HG03558 (cell line): Measurements from ENCODE around the gene MRPL43.

Source experiments
- ATAC-seq: cut with Tn5 transposase; IDR thresholded peaks from one replicate; pipeline ENCODE4 v1.9.1; 2021; ENCODE audit warnings: moderate number of reproducible peaks; ENCODE audit not compliant: unreplicated experiment; ENCODE audit errors: extremely low read depth

MRPL43 gene

DNA sequence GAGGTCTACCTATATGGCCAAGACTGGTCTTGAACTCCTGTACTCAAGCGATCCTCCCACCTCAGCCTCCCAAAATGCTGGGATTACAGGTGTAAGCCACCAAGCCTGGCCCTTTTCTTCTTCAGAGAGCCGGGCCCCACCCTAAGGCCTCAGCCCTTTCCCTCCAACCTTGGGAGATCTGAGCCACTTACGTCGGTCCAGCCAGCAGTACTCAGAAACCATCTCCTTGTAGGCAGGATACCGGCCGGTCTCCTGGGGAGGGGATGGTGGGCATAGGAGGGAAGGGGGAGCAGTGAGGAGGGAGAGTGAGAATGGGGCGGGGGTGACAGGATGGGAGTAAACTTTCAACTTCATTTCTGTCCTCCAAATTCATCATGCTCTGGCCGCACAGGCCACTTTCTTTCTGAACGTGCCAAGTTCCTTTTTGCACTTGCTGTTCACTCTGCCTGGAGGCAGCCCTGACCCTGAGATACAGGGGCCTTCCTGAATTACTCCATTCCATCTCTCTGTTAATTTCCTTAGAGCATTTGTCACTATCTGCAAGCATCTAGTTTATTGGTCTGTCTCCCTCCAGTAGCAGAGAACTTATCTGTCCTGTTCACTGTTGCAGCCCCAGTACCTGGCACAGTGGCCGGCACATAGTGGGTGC lies 33.3 kb upstream of the MRPL43 start:
- ATAC-seq: no peak

DNA sequence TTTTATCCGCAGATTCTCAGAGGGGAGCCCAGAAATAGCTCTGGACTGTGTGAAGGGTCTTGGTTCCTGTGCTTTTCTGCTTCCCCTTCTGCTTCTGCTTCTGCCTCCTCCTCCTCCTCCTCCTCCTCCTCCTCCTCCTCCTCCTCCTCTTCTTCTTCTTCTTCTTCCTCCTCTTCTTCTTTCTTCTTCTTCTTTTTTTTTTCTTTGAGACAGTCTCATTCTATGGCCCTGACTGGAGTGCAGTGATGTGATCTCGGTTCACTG lies 32.1 kb upstream of the MRPL43 start:
- no peak for ATAC-seq

DNA sequence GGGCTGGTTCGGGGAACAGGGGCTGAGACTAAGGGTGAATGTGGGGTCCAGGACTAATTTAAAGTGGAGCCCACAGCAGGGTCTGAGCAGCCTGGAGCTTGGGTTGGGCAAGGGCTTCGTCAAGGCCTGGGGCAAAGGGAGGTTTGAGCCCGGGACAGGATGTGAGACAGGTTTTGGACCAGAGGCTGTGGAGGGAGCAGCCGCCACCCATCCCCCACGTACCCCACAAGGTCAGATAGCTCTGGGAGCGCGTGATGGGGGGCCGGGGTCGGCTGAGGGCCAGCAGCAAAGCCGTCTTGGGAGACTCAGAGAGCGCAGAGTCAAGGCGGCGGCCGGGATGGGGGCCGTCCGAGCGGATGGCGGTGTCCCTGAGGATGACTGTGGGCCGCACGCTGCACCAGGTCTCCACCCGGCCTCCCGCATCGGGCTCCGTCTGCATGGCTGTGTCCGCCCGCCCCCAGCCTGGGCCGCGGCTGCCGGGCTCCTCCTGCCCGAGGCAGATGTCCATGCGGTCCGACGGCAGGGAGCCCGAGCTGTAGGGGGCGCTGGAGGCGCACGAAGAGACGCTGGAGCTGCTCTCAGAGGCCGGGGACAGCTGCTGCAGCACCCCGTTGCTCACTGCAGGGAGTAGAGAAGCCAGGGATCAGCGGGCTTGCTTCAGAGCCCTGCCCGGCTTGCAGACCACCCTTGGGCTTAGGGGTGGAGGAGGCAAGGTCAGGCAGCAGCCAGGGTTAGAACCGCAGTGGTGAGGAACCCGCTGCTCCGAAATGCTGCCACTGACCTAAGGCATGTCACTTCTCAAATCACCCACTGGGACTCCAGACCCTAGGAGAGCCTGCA lies 31.5 kb upstream of the MRPL43 start:
- ATAC-seq: no peak

DNA sequence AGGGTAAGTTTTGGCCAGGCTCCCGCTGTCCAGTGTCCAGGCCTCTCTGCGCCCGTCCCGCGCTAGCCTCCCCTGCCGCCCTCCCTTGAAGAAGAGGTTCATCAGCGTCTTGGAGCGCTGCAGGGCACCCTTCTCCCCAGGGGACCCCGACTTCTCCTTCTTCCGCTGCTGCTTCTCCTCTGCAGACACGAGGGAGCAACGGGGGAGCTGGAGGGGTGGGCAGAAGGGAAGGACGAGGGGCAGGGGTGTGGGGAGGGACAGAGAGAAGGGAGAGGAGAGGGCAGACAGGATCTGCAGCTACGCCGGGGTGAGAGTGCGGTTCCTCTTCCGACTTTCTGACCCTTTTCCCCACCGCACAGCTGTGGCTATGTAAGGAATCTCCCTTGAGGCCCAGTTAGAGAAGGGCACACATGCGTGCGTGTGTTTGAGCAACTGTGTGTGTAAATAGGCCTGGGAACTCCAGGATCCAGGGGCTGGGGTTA lies 30.9 kb upstream of the MRPL43 start:
- ATAC-seq: no peak

DNA sequence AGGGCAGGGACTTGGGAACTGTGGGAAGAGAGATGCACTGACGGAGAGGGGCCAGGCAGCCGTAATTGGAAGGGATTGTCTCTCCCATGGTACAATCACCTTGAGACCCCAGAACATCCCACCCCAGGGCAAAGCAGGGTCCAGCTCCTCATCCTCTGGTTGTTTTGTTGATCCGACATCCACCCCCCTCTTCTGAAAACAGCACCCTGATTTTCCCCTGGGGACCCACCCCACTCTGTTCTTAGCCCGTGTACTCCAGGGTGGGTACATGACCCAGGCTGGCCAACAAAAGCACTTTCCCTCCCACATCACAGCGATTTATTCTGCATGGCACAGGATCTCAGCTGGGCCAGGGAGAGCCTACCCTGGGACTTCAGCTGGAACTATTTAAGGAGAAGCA lies 29.5 kb upstream of the MRPL43 start:
- ATAC-seq: no peak

DNA sequence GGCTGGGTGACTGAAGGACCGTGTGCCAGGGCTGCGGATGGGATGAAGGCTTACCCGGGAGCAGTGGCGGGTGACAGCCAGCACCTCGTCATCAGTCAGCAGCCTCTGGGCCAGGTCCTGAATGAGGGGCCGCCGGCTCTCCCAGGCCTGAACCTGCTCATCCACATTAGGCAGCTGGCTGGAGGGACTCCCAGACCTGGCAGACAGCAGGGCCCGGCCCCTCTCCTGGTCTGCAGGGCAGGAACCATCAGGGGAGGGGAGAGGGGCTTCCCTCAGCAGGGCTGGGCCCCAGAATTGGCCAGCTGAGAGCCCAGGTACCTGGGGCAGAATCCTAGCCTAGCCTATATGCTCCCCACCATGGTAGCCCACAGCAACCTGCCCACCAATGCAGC lies 28.3 kb upstream of the MRPL43 start:
- no peak for ATAC-seq

DNA sequence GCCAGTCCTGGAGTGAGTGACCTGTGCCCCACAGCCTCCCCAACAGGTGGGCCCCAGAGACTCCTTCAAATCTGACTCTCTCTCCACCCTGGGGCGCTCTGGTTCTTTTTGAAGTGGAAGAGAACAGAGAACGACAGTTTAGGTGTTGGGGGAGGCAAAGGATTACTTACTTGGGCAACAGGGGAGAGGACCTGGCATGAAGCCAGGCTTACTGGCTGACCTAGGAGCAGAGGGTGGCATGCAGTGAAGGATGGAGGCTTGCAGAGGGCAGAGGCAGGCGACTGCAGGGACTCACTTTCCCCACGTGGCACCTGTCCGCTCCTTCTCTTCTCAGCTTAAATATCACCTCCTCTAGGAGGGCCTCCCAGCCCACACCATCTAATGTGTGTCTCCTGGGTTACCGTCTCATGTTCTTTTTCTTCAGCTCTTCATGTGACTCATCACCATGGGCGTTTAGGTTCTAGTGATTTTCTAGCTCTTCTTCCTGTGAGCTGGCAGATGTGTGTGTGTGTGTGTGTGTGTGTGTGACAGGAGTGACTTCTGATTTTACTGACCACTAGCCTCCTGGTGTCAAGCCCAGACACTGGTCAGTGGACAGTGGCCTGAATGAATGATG lies 27.8 kb upstream of the MRPL43 start:
- ATAC-seq: no peak

DNA sequence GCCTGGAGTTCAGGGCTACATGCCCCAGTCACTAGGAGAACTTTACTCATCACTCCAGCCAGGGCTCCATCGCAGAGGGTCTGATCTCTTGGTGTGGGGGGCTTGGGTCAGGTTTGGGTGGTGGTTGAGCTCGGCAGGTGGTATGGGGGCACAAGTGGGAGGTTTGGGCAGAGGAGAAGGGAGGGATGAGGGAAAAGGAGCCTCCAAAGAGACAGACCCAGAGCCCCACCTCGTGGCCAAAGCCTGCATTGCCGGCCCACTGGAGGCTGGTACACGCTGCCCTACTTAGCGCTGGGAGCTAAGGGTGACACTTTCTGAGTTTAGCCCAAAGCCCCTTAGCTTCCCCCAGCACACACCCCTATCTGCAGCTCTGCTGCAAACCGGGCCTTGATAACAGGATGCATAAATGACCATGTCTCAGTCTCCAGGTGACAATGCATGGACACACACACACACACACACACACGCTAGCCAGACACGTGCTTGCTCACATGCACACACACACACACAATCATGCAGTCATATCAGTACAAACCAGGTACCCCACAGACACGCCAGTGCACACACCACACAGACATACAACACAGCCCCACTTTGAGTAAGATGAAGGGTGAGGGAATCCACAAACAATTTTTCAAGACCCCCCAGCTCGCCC lies 27.1 kb upstream of the MRPL43 start:
- no peak for ATAC-seq

DNA sequence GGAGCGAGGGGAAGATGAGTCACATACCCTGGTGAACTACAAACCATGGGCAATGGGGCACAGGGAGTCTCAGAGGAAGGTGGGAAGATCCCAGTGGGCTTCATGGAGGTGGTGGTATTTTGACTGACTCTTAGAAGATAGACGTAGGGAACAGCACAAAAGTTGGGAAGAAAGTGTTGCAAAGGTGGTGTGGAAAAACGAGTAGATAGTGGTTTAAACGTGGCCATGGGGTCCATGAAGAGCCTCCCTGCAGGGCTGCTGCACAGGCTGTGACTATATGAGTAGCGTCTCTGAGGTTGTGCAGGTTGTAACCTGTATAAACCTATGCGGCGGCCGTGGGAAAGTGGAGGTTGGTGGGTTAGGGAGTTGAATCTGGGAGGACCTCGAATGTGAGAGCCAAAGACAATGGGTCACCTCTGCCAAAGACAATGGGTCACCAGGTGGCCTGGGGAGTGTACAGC lies 26.1 kb upstream of the MRPL43 start:
- no peak for ATAC-seq

DNA sequence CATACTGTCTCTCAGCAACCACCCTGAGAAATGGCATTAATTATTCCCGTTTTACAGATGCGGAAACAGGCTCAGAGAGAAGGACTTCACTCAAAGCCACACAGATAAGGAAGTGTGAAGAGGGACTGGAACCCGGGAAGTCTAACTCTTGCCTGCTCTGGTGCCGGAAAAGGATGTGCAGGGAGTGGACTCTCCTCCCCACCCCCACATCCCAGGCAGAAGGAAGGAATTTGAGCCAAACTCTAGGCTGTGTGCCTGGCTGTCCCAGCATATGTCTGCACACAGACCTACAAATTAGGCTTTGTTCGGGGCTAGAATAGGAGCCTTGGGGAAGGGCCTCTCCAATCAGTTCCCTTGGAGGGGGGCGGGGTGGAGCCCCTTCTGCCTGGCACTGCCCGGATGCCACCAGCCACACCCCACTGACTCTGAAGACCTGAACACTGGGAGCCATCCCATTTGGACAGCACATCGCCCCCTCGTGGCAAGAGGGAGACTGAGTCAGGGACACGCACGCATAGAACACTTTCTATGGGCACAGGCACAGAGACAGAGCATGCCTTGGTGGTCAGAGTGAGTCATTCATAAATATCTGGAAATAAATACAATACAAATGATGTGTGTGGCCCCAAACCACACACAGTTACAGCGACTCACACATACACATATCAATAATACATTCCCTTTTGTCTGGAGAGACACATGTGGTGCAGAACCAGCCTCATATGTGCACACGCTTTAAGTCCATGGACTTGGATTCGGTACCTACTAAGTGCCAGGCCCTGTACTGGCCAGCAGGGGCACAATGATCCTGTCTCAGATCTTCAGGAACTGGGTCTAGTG lies 25.4 kb upstream of the MRPL43 start:
- no peak for ATAC-seq

DNA sequence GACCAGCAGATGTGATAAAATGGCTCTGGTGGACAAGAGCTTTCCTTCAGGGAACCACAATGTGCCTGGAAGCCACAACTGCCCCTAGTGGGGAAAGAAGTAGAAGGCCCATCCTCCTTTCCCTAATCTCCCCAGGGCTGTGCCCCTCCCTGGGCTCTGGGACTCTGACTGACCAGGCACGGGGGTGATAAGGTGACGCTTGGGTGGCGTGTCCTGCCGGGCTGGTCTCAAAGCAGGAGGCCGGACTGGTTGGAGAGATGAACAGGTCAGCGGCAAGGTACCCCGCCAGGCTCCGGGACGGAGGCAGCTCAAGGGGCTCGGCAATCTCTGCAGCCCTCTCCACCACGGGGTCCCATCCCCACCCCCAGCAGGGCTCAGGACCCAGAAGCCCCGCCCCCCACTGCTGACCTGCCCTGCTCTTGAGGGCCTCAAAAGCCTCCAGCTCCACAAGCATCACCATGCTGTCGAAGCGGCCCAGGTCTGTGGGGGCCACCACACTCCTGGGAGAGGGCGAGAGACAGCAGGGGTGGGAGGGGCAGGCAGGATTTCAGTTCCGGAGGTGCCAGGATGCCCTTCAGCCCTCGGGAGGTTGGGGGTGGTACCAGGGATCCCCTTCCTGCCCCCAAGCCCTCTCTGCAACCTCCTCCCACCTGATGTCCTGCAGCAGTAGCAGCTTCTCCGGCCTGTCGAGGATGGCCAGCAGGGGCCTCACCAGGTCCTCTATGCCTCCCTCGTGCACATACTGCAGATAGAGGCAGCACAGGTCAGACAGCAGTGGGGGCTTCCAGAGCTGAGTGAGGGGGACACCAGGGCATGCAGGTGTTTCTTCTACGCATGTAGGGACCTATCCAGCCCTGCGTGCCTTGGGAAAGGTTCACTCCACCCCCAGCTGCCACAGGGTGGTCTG lies 24.5 kb upstream of the MRPL43 start:
- ATAC-seq: no peak

DNA sequence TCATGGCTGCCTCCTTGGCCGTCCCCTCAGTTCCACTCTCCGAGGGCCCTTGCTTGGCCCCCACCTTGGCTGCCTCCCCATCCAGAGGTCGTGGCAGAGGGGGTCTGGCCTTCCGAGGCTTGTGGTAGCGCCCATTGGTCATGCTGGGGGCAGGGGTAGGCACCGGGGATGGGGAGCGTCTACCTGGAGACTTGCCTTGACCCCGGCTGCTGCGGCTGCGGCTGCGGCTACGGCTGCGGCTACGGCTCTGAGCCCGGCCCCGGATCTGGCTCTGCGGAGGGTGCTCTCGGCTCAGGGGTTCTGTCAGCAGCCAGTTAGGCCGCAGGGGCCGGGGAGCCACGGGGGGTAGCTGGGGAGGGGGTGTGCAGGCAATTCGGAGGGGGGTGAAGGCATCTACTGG lies 23.0 kb upstream of the MRPL43 start:
- ATAC-seq: no peak

DNA sequence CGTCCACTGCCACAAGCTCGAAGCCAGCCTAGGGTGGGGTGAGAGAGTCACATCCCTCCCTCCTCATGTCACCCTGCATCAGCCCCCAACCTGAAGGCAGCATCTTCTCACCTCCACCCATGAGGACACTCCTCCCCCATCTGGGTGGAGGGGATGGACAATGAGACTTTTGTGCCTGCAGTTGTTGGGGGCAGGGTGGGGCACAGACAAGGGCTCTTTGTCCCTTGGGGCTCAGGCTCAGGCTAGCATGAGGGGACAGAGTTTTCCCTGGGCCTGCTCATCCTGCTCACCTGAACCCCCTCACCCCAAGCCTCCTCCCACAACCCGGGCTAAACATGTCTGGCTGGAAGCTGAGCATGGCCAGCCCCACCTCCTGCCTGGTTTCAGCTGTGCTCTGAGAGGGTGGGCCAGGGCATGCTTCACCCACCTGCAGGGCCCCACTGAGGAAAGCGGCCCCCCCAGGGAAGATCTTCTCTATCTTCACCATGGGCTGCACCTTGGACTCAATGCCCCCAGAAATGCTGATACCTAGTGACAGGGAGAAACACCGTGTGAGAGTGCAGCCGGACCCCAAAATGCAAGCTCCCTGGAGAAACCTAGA lies 21.6 kb upstream of the MRPL43 start:
- ATAC-seq: no peak

DNA sequence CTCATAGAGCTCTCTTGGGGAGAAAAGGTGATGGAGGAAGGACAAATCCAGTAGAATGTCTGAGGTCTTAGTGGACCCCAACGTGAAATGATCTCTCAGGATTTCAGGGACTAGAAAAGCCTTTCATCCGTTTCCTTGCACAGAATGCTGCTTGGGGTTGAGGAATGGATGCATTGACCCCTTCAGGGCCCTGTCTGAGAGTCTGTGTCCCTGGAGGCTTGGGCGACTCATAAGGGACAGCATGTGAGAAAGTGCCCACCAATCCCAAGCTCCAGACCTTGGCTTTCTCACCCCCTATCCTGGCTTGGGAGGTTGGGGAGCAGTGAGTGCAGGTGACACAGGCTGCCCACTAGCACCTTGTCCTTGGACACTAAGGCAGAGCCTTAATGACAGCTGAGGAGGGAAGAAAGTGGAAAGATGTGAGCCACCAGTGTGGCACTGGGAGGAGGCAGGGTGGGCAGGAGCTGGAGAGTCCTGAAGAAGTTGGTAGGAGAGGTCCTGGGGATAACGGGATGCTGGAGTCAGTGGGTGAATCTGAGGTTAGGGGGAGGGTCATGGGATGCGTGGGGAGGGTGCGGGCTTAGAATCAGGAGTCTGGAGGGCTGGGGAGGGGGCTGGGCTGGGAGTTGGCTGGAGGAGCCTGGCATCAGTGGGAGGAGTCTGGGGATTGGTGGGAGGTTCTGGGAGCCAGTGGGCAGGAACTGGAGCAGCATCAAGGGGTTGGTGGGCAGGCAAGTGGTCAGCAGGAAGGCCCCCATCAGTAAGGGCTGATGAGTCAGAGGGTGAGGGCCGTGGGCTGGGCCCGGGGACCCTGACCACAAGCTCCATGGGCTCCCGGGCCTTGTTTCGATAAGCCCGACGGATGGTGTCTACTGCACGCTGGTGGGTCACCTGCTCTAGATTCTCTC lies 20.9 kb upstream of the MRPL43 start:
- no peak for ATAC-seq

DNA sequence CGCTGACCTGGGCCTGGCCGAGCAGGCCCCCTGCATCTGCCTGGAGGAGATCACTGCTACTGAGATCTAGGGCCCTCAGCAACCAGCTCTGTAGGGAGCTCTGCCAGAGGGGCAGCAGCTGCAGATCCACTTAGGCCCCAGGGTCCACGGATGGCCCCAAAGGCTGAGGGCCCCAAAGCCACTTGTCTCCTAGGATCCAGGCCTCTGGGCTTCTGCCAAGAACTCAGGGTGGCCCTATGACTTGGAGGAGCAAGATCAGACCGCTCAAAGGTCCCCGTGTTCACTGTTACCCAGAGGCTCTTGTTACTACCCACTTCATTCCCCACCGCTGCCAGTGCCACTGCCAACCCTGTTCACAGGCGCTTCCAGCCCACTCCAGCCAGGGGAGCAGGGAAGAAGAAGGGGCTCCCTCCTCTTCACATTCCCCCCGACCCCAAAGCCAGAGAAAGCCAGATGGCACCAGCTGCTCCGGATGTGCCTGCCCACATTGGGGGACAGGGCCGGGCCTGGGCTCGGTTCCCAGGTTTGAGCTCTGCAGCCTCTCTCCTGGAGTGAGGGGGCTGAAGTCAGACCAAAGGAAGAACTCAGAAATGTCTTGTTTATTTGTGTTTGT lies 19.9 kb upstream of the MRPL43 start:
- ATAC-seq: no peak

DNA sequence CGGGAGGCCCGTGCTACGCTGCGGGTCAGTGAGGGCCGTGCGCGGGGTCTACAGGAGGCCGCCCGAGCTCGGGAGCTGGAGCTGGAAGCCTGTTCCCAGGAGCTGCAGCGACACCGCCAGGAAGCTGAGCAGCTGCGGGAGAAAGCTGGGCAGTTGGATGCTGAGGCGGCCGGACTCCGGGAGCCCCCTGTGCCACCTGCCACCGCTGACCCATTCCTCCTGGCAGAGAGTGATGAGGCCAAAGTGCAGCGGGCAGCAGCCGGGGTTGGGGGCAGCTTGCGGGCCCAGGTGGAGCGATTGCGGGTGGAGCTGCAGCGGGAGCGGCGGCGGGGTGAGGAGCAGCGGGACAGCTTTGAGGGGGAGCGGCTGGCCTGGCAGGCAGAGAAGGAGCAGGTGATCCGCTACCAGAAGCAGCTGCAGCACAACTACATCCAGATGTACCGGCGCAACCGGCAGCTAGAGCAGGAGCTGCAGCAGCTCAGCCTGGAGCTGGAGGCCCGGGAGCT lies 19.3 kb upstream of the MRPL43 start:
- no peak for ATAC-seq

DNA sequence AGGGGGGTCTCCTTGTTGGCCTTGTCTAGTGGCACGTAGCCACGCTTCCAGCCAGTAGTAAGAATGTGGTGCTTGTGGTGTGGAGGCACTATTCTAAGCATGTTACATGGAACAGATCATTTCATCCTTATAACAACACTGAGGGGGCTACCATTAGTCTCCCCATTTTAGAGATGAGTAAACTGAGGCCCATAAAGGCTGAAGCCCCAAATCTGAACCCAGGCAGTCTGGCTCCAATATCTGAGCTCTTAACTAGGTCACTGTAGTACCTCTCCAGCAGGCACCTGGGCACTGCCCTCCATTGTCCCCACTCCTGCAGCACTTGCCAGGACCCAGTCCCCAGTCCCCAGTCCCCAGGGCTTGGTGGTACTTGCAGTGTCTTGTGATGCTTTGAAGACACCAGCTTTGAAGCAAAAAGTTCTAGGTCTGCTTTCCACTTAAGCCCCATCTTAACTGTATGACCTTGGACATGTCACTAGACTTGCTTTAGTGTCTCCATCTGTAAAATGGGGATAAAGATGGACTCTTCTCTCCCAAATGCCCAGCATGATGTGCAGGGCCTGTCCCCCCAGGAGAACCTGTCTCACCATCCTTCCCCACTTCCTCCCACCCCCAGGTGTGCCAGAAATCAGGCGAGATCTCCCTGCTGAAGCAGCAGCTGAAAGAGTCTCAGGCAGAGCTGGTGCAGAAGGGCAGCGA lies 18.7 kb upstream of the MRPL43 start:
- ATAC-seq: no peak
